Activated CD8-positive, alpha-beta T cell treated with anti-CD3 and anti-CD28 coated beads, Interleukin-2, amount 10 ng/mL, durations not matched to agents 7 days and 5 days (primary cell): Measurements from ENCODE around the gene RAP2A. TPM values are rescaled to one million over a fixed set of nuclear protein-coding genes. Genes with fewer than 3 reads are reported as not detected.

Experiments used
- ATAC-seq: fragments of 150-1000 bp; cut with Tn5 transposase; one replicate; pipeline ENCODE4 v1.10.0; 2021; ENCODE audit warnings: moderate library complexity
- CTCF ChIA-PET: fragments of 350-600 bp; sonication (Branson Sonifier 250); formaldehyde crosslinking; loops from one replicate; lab custom pipeline; 2021; ENCODE audit warnings: antibody characterized with exemption; lab: Charles Lee
- POLR2A ChIA-PET: fragments of 350-600 bp; sonication (Branson Sonifier 250); formaldehyde crosslinking; loops from one replicate; lab custom pipeline; 2021; ENCODE audit warnings: antibody characterized with exemption; lab: Charles Lee
- DNase-seq: peaks from one replicate; pipeline ENCODE4 v3.0.0-alpha.2; 2020
- H3K27ac Mint-ChIP-seq: one replicate; pipeline ENCODE4 v1.8.0; 2021; ENCODE audit warnings: mild to moderate bottlenecking, mixed read lengths
- H3K27me3 Mint-ChIP-seq: one replicate; pipeline ENCODE4 v1.8.0; 2021; ENCODE audit warnings: low read depth, mixed read lengths
- H3K36me3 Mint-ChIP-seq: one replicate; pipeline ENCODE4 v1.8.0; 2021; ENCODE audit warnings: low read depth, mixed read lengths
- H3K4me1 Mint-ChIP-seq: one replicate; pipeline ENCODE4 v1.8.0; 2021; ENCODE audit warnings: low read depth, mixed read lengths
- H3K4me3 Mint-ChIP-seq: one replicate; pipeline ENCODE4 v1.8.0; 2021; ENCODE audit warnings: mild to moderate bottlenecking, mixed read lengths
- H3K9me3 Mint-ChIP-seq: one replicate; pipeline ENCODE4 v1.8.0; 2022; ENCODE audit warnings: mixed read lengths; ENCODE audit not compliant: insufficient read depth
- total RNA-seq, 2 experiments: library from RNA; stranded (reverse); gene quantifications; one replicate each; pipeline ENCODE4 v1.2.3, GENCODE V29; 2021

Gene RAP2A
- 10 to 100 TPM; 29.7 to 29.8 TPM for total RNA-seq

- CTCF ChIA-PET: interaction anchor here (1.1 to 3.4 kb wide), 3 partner anchors 12 to 323 kb away, joined by 3 to 17 read pairs (median 5); no protein-coding TSS in a partner anchor
- peak within 1 kb of the TSS; percentile 98 for H3K4me3 Mint-ChIP-seq
- peak; percentile 68 for ATAC-seq
- H3K4me1 Mint-ChIP-seq: peaks cover 29% of the 10 kb centered on the region
- POLR2A ChIA-PET: interaction anchor here (0.6 to 2.7 kb wide), 13 partner anchors 14 to 1757 kb away, joined by 3 to 39 read pairs (median 4); partner anchors contain the start of genes DNAJC3 and MBNL2
- H3K27me3 Mint-ChIP-seq: peaks cover under 1% of the 10 kb centered on the region
- H3K27ac Mint-ChIP-seq: peak within 1 kb of the TSS; percentile 98
- H3K36me3 Mint-ChIP-seq: peaks cover 11% of the 10 kb centered on the region
- DNase-seq: peak; percentile 92
- H3K9me3 Mint-ChIP-seq: no peaks in the 10 kb centered on the region
Measured at GRCh38 chr13:97433727-97434396, at the start of gene RAP2A. TSS of gene RAP2A (plus strand) at chr13:97434169. CDS start at chr13:97434471, 302 bp downstream.

- ChIA-PET POLR2A (no interaction called here), CTCF (interaction anchor here (0.5 kb wide), 1 partner anchor 702 kb away, joined by 3 read pairs; no protein-coding TSS in a partner anchor)
- no peak overlapping the region for H3K4me3 Mint-ChIP-seq
- H3K27ac Mint-ChIP-seq: no peak overlapping the region
- no peak for DNase-seq
- H3K9me3 Mint-ChIP-seq: no peaks in the 10 kb centered on the region
- no peaks in the 10 kb centered on the region for H3K27me3 Mint-ChIP-seq
- ATAC-seq: no peak
- H3K36me3 Mint-ChIP-seq: peaks cover 12% of the 10 kb centered on the region
- peaks cover 23% of the 10 kb centered on the region for H3K4me1 Mint-ChIP-seq
Measured at GRCh38 chr13:97384371-97384770, 49.6 kb upstream of the RAP2A start.

DNA sequence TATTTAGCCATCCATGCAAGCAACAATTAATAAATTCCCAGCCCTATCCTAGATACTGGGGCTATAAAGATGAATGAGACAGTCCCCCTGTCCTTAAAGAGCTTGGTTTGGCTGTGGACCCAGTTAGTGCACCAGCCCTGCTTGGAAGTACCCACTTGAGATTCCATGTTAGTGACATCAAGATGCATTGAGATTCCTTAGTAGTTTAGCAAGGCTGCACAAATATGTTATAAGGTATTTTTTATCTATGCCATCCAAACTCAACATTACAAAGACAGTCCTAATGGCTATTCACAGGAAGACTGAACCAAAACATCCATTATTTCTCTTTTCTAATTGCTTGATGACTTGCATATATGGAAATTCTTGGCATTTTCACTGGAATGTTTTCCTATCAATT, 48.8 kb upstream of the RAP2A start:
- ATAC-seq (no peak), DNase-seq (no peak)
- ChIA-PET CTCF (no interaction called here), POLR2A (no interaction called here)
- H3K4me1 Mint-ChIP-seq: peaks cover 23% of the 10 kb centered on the region
- H3K9me3 Mint-ChIP-seq: no peaks in the 10 kb centered on the region
- H3K27ac Mint-ChIP-seq: no peak overlapping the region
- peaks cover 12% of the 10 kb centered on the region for H3K36me3 Mint-ChIP-seq
- H3K4me3 Mint-ChIP-seq: no peak overlapping the region
- H3K27me3 Mint-ChIP-seq: no peaks in the 10 kb centered on the region

DNA sequence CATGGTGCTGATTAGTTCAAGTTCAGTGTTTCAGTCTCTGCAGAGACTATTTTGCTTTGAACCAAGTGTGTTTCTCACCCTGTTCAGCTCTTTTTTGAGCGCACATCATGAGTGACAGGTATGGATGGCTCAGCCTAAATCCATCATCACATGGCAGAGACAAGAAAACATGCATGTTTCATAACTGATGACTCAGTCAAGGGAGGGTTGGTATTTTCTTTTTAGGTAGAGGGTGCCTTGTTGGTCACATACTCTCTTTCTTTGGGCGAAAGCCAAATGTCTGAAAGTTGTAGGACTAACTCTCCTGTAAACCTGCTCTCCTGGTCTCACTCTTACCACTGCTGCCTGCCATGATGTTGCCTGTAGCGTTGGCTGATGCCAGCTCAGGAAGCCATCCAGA, 48.1 kb upstream of the RAP2A start:
- DNase-seq (no peak), ATAC-seq (no peak)
- H3K9me3 Mint-ChIP-seq: no peaks in the 10 kb centered on the region
- peaks cover 12% of the 10 kb centered on the region for H3K36me3 Mint-ChIP-seq
- H3K4me3 Mint-ChIP-seq: no peak overlapping the region
- ChIA-PET CTCF (interaction anchor here (2.1 kb wide), 1 partner anchor 41 kb away, joined by 5 read pairs; no protein-coding TSS in a partner anchor), POLR2A (no interaction called here)
- H3K4me1 Mint-ChIP-seq: peaks cover 23% of the 10 kb centered on the region
- H3K27me3 Mint-ChIP-seq: no peaks in the 10 kb centered on the region
- no peak overlapping the region for H3K27ac Mint-ChIP-seq

GRCh38 chr13:97386801-97387484, 47.0 kb upstream of the RAP2A start:
- Mint-ChIP-seq H3K27ac (peak overlapping the region; percentile 53), H3K9me3 (no peaks in the 10 kb centered on the region)
- DNase-seq: peak; percentile 74

GRCh38 chr13:97387485-97387839, 46.5 kb upstream of the RAP2A start:
- ChIA-PET POLR2A (interaction anchor here (1.3 kb wide), 1 partner anchor 46 kb away, joined by 6 read pairs; the partner anchor contains the start of gene RAP2A), CTCF (interaction anchor here (1.5 to 2.3 kb wide), 3 partner anchors 17 to 278 kb away, joined by 5 to 8 read pairs (median 7); no protein-coding TSS in a partner anchor)
- Mint-ChIP-seq H3K4me3 (no peak overlapping the region), H3K36me3 (peaks cover 12% of the 10 kb centered on the region), H3K27me3 (no peaks in the 10 kb centered on the region), H3K9me3 (no peaks in the 10 kb centered on the region), H3K27ac (peak overlapping the region; percentile 53), H3K4me1 (peaks cover 23% of the 10 kb centered on the region)
- no peak for ATAC-seq
- no peak for DNase-seq

More at GRCh38 chr13:97386801-97387484, 47.0 kb upstream of the RAP2A start:
- ATAC-seq: peak; percentile 87
- Mint-ChIP-seq H3K4me1 (peaks cover 23% of the 10 kb centered on the region), H3K4me3 (no peak overlapping the region), H3K36me3 (peaks cover 12% of the 10 kb centered on the region), H3K27me3 (no peaks in the 10 kb centered on the region)
- ChIA-PET POLR2A (interaction anchor here (1.3 kb wide), 1 partner anchor 46 kb away, joined by 6 read pairs; the partner anchor contains the start of gene RAP2A), CTCF (interaction anchor here (1.5 to 2.3 kb wide), 3 partner anchors 17 to 277 kb away, joined by 5 to 8 read pairs (median 7); no protein-coding TSS in a partner anchor)

DNA sequence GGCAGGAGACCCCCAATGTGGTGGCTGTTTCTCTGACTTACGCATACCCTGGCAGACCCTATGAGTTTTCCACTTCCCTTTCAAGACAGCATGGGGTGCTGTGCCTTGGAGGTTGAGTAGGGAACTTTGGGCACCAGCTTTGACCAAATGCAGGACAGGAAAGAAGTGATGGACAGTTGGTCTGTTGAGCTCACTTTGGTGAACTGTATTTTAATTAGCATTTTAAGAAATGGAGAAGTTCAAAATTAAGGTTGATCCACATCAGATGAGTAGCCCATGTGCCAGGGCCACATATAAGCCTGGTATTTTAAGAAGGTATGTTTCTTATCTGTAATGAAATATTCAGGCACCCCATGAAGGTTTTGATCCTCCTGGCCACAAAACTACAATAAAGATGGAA, 46.1 kb upstream of the RAP2A start:
- peak overlapping the region; percentile 53 for H3K27ac Mint-ChIP-seq
- peaks cover 8% of the 10 kb centered on the region for H3K36me3 Mint-ChIP-seq
- no peak for DNase-seq
- no peak overlapping the region for H3K4me3 Mint-ChIP-seq
- no peaks in the 10 kb centered on the region for H3K9me3 Mint-ChIP-seq
- H3K4me1 Mint-ChIP-seq: peaks cover 23% of the 10 kb centered on the region
- ChIA-PET POLR2A (interaction anchor here (1.3 kb wide), 1 partner anchor 46 kb away, joined by 6 read pairs; the partner anchor contains the start of gene RAP2A), CTCF (interaction anchor here (1.5 to 2.3 kb wide), 3 partner anchors 16 to 278 kb away, joined by 5 to 8 read pairs (median 7); no protein-coding TSS in a partner anchor)
- ATAC-seq: no peak
- H3K27me3 Mint-ChIP-seq: no peaks in the 10 kb centered on the region

DNA sequence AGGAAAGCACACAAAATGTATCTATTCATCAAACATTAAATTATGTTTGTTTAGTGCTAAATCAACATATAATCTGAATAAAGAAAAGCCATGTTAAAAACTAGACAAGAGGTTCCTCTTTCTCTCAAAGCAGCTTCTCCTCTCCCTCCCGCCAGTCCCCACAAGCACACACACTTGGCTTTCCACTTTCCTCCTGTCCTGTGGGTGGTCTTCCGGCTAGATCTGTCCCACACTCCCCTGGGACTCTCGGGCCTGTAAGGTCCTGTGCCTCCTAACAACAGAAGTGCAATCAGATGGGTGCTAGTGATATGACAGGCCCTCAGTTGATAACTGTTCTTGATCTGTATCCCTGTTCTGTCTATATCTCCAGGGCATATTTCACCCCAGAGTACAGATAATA, 45.6 kb upstream of the RAP2A start:
- Mint-ChIP-seq H3K9me3 (no peaks in the 10 kb centered on the region), H3K27ac (peak overlapping the region; percentile 45), H3K4me3 (no peak overlapping the region), H3K4me1 (peaks cover 23% of the 10 kb centered on the region), H3K36me3 (peaks cover 5% of the 10 kb centered on the region), H3K27me3 (no peaks in the 10 kb centered on the region)
- CTCF ChIA-PET: interaction anchor here (2.3 kb wide), 1 partner anchor 278 kb away, joined by 8 read pairs; no protein-coding TSS in a partner anchor
- DNase-seq (no peak), ATAC-seq (no peak)
- POLR2A ChIA-PET: no interaction called here

- Mint-ChIP-seq H3K9me3 (no peaks in the 10 kb centered on the region), H3K36me3 (peaks cover 4% of the 10 kb centered on the region), H3K4me1 (peaks cover 21% of the 10 kb centered on the region), H3K4me3 (no peak overlapping the region), H3K27me3 (no peaks in the 10 kb centered on the region), H3K27ac (no peak overlapping the region)
- ChIA-PET POLR2A (interaction anchor here (0.7 kb wide), 1 partner anchor 15 kb away, joined by 3 read pairs; no protein-coding TSS in a partner anchor), CTCF (no interaction called here)
- DNase-seq (no peak), ATAC-seq (no peak)
Measured at GRCh38 chr13:97390941-97391600, 42.9 kb upstream of the RAP2A start.

GRCh38 chr13:97392020-97392419, 41.9 kb upstream of the RAP2A start:
- Mint-ChIP-seq H3K36me3 (no peaks in the 10 kb centered on the region), H3K27ac (no peak overlapping the region), H3K27me3 (no peaks in the 10 kb centered on the region), H3K4me1 (peaks cover 11% of the 10 kb centered on the region), H3K4me3 (no peak overlapping the region), H3K9me3 (no peaks in the 10 kb centered on the region)
- no peak for ATAC-seq
- ChIA-PET CTCF (no interaction called here), POLR2A (no interaction called here)
- DNase-seq: no peak

DNA sequence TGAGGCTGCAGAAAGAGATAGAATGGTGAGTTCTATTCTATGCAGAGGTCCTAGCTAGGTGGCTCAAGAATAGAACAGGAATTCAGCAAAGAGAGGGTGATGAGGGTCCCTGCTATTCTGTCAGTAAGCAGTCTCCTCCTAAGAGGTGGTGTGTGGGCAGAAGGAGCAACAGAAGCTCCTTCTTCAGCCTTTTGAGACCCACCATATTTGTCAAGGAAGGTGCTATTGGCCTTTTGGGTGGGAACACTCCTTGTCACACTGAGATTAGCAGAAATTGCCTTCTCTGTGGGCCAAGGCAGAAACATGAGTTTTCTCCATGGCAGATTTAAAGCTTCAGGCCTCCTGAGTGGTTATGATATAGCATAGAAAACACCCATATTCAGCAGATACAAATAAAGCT, 39.4 kb upstream of the RAP2A start:
- CTCF ChIA-PET: interaction anchor here (0.9 kb wide), 1 partner anchor 376 kb away, joined by 3 read pairs; no protein-coding TSS in a partner anchor
- no peaks in the 10 kb centered on the region for H3K4me1 Mint-ChIP-seq
- POLR2A ChIA-PET: no interaction called here

More for the DNA sequence above, 39.4 kb upstream of the RAP2A start:
- Mint-ChIP-seq H3K27me3 (no peaks in the 10 kb centered on the region), H3K4me3 (no peak overlapping the region), H3K36me3 (no peaks in the 10 kb centered on the region), H3K27ac (no peak overlapping the region), H3K9me3 (no peaks in the 10 kb centered on the region)
- ATAC-seq (no peak), DNase-seq (no peak)
